K562 (cell line): Measurements from ENCODE around the gene TTC16. TPM values are rescaled to one million over a fixed set of nuclear protein-coding genes. Genes with fewer than 3 reads are reported as not detected.

Experiments
- ARID1B ChIP-seq: fragments of 450-650 bp; IDR thresholded peaks from 2 replicates; pipeline ENCODE4 v1.6.1; 2016; ENCODE audit warnings: antibody characterized with exemption, mild to moderate bottlenecking, inconsistent platforms
- CREB5 ChIP-seq: fragments of 250-450 bp; sonication (Bioruptor Pico); IDR thresholded peaks from 2 replicates; pipeline ENCODE4 v1.5.0; 2020; ENCODE audit warnings: mild to moderate bottlenecking
- HMBOX1 ChIP-seq: sonication (generic); IDR thresholded peaks from 2 replicates; pipeline ENCODE4 v1.6.1; 2016
- LARP7 ChIP-seq: fragments of 450-650 bp; IDR thresholded peaks from 2 replicates; pipeline ENCODE4 v1.6.1; 2016
- PBX2 ChIP-seq, 2 experiments: IDR thresholded peaks in 1 of 2; conservative IDR thresholded peaks in 1 of 2; 2 replicates each; pipeline ENCODE4 v1.6.1; 2016; ENCODE audit warnings: low read depth in 2 of 2, mild to moderate bottlenecking in 1 of 2, missing compliant biosample characterization in 1 of 2, missing genetic modification characterization in 1 of 2, moderate library complexity in 1 of 2
- PKNOX1 ChIP-seq: fragments of 450-650 bp; IDR thresholded peaks from 2 replicates; pipeline ENCODE4 v1.6.1; 2016
- SMARCB1 ChIP-seq: IDR thresholded peaks from 2 replicates; pipeline ENCODE4 v1.6.1; 2011; ENCODE audit warnings: improper control_type of control experiment, low read depth; ENCODE audit not compliant: insufficient read length
- SMARCE1 ChIP-seq: fragments of 450-650 bp; IDR thresholded peaks from 2 replicates; pipeline ENCODE4 v1.7.1; 2016; ENCODE audit warnings: mild to moderate bottlenecking
- SP1 ChIP-seq: sonication (generic); formaldehyde crosslinking; IDR thresholded peaks from 2 replicates; pipeline ENCODE4 v1.8.1; 2022; ENCODE audit warnings: mild to moderate bottlenecking, missing genetic modification reagents
- TOE1 ChIP-seq, 2 experiments: fragments of 450-650 bp in 1 of 2; sonication (generic) in 1 of 2; formaldehyde crosslinking in 1 of 2; IDR thresholded peaks; 2 replicates each; pipeline versions ENCODE4 v1.7.1 to v1.8.0; 2016 to 2022; ENCODE audit warnings: borderline replicate concordance in 2 of 2, mild to moderate bottlenecking in 2 of 2, antibody characterized with exemption in 1 of 2, inconsistent platforms in 1 of 2, low read depth in 1 of 2, missing genetic modification reagents in 1 of 2, moderate library complexity in 1 of 2
- TRIM25 ChIP-seq: fragments of 450-650 bp; IDR thresholded peaks from 2 replicates; pipeline ENCODE4 v1.7.0; 2016; ENCODE audit warnings: borderline replicate concordance
- USF2 ChIP-seq: sonication (generic); formaldehyde crosslinking; IDR thresholded peaks from 2 replicates; pipeline ENCODE4 v1.5.0; 2020; ENCODE audit warnings: missing genetic modification reagents
- ZBTB33 ChIP-seq: sonication (generic); formaldehyde crosslinking; IDR thresholded peaks from 2 replicates; pipeline ENCODE4 v1.8.1; 2023; ENCODE audit warnings: mild to moderate bottlenecking, missing genetic modification reagents
- ZNF143 ChIP-seq: sonication (generic); formaldehyde crosslinking; IDR thresholded peaks from 2 replicates; pipeline ENCODE4 v1.9.0; 2022; ENCODE audit warnings: mild to moderate bottlenecking, missing genetic modification reagents
- ZNF316 ChIP-seq: fragments of 450-650 bp; IDR thresholded peaks from 2 replicates; pipeline ENCODE4 v1.6.1; 2016
- polyA plus RNA-seq, 8 experiments: library from polyadenylated mRNA; depleted of rRNA in 4 of 8; stranded (reverse) in 5 of 8; unstranded in 3 of 8; fragments of >200 nt; fragmentation: Nextera tagmentation in 2 of 8; fragmentation: Illumina TruSeq in 1 of 8; extraction: Ambion mirVana in 2 of 8; extraction: Trizol in 1 of 8; gene quantifications; 2 replicates each; pipeline versions ENCODE4 v1.2.1 to v1.2.3, GENCODE V29; 2011 to 2014; ENCODE audit warnings: inconsistent platforms in 1 of 8, missing spikeins in 1 of 8
- total RNA-seq, 7 experiments: library from RNA; depleted of rRNA in 6 of 7; stranded (reverse); fragments of >200 nt in 6 of 7; fragmentation: Illumina TruSeq in 2 of 7; extraction: Trizol in 2 of 7; gene quantifications; 2 replicates each; pipeline versions ENCODE4 v1.2.1 to v1.2.3, GENCODE V29; 2011 to 2021; ENCODE audit warnings: low replicate concordance in 1 of 7

TTC16 gene
- total and polyA plus RNA-seq, 9 of the 15 experiments (the other 6 are each of a cell fraction or from before 2014, with no cell fraction given): 0.11 TPM; not detected in 8

GRCh38 chr9:127741831-127742434 lies 26.1 kb downstream of the TTC16 start (continued):
- TF ChIP-seq ZBTB33 (CRISPR knock-in tag) (no peak), LARP7 (peak; percentile 73; the same call in 1 of the 2 replicates), ARID1B (peak; percentile 16; the same call in 1 of the 2 replicates), ZNF316 (peak; percentile 99), ZNF143 (CRISPR knock-in tag) (0 out of 2 replicates have a peak, but pooled peaks have one; percentile 31), PKNOX1 (peak; percentile 94), TRIM25 (peak; percentile 90; the same call in 1 of the 2 replicates), USF2 (CRISPR knock-in tag) (no peak), TOE1 (IDR thresholded peaks at IDR 0.05; ENCODE audit: borderline replicate concordance) (0 out of 2 replicates have a peak, but pooled peaks have one; percentile 33), TOE1 (CRISPR knock-in tag; IDR thresholded peaks at IDR 0.05; ENCODE audit: borderline replicate concordance, low read depth) (no peak), HMBOX1 (no peak), CREB5 (CRISPR knock-in tag) (no peak), PBX2 (CRISPR knock-in tag; IDR thresholded peaks at IDR 0.05; ENCODE audit: low read depth) (0 out of 2 replicates have a peak, but pooled peaks have one; percentile 19), PBX2 (tag; conservative IDR thresholded peaks at IDR 0.05; ENCODE audit: low read depth) (no peak), SMARCB1 (no peak), SMARCE1 (0 out of 2 replicates have a peak, but pooled peaks have one; percentile 52), SP1 (peak; percentile 24; the same call in 1 of the 2 replicates)
